ENCODE results near the gene SUGCT. TPM values are rescaled to one million over a fixed set of nuclear protein-coding genes. Genes with fewer than 3 reads are reported as not detected.
A peak's percentile ranks its signal among the peaks of the same experiment; 100 is the strongest.

SUGCT gene
- total RNA-seq, 1 experiment from 2014 or later: 9.9 TPM

DNA sequence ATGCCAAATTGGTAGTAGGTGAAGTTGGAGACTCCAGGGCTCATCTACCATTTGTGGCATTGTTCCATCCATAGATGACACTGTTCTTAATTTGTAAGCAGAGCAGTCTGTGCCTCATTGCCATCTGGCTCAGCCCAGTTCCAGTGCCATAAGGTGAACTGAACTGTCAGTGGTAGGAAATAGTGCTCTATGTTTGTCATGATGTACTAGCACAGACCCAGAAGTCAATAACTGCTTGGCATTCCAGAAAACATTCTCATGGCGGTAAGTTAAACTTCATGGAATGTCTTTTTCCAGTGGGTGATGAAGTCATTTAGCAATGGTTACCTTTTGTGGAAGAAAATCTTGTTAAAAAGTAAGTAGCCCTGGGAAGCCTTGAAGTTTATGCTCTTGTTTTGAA is 302.7 kb downstream of the SUGCT start:
- no peak overlapping the region for H3K4me3 Mint-ChIP-seq (ENCODE audit: unreplicated experiment)
- DNase-seq: peak in 1 of 2 experiments; percentile 4
- H3K4me1 ChIP-seq: peaks cover 15% of the 10 kb centered on the region; the same call in 1 of the 2 replicates
- TF ChIP-seq, protein P1, sequence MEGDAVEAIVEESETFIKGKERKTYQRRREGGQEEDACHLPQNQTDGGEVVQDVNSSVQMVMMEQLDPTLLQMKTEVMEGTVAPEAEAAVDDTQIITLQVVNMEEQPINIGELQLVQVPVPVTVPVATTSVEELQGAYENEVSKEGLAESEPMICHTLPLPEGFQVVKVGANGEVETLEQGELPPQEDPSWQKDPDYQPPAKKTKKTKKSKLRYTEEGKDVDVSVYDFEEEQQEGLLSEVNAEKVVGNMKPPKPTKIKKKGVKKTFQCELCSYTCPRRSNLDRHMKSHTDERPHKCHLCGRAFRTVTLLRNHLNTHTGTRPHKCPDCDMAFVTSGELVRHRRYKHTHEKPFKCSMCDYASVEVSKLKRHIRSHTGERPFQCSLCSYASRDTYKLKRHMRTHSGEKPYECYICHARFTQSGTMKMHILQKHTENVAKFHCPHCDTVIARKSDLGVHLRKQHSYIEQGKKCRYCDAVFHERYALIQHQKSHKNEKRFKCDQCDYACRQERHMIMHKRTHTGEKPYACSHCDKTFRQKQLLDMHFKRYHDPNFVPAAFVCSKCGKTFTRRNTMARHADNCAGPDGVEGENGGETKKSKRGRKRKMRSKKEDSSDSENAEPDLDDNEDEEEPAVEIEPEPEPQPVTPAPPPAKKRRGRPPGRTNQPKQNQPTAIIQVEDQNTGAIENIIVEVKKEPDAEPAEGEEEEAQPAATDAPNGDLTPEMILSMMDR (IDR thresholded peaks at IDR 0.05; ENCODE audit: insufficient read depth in 1 of 2, low read depth in 1 of 2, low read length in 1 of 2, severe bottlenecking in 1 of 2, unreplicated experiment in 1 of 2): no peak
- H3K9me3 ChIP-seq: peaks cover 9% of the 10 kb centered on the region
- BruUV-seq (replicated peaks): no TSS peak
- intact Hi-C loops (cut with micrococcal nuclease; ENCODE audit: unreplicated experiment): no loop called here
- peaks cover 8% of the 10 kb centered on the region for H3K4me1 Mint-ChIP-seq (ENCODE audit: low read depth, unreplicated experiment)
- H3K4me3 ChIP-seq (ENCODE audit: low read depth, low read length): no peak overlapping the region
- no peak overlapping the region for H3K27ac Mint-ChIP-seq (ENCODE audit: unreplicated experiment)
- ChIA-PET POLR2A (no interaction called here), CTCF (no interaction called here)
- H3K27me3 Mint-ChIP-seq (ENCODE audit: insufficient read depth, unreplicated experiment): no peaks in the 10 kb centered on the region
- no peaks in the 10 kb centered on the region for H3K36me3 ChIP-seq (ENCODE audit: control insufficient read depth, insufficient read depth, low read length)
- no peaks in the 10 kb centered on the region for H3K36me3 Mint-ChIP-seq (ENCODE audit: insufficient read depth, unreplicated experiment)
- peaks cover 18% of the 10 kb centered on the region for H3K9me3 Mint-ChIP-seq (ENCODE audit: unreplicated experiment)
- no peaks in the 10 kb centered on the region for H3K27me3 ChIP-seq (replicated peaks; ENCODE audit: control insufficient read depth, insufficient read depth, low read length)

DNA sequence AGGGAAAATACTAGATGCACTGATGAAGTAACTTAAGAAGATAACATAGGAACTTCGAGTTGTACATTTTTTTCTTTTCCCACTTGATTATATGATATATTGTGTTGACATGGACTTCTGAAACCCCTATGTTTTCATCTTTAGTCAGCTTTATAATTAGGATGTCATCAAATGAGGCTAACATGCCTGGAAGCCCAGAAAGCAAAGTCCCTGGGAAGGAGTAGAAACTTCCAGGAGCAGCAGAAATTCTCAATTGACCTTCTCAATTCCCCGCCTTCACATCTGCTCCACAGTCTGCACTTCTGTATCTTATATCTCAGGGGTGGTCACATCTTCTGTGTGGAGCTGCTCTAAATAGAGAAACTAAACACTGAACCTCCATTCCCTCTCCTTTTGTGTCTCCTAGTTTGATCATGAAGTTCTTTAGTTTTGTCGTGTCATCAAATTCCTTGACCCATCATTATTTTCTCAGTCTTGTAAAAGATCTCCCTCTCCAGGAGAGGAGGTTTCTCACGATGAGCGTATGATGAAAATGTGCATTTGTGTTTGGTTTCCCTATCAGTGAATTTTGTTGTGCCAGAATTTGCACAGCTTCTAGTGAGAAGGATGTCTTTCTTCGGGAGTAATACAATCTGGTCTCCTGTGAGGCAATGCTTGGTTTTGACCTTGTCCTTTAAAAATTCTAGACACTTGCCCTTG is 303.3 kb downstream of the SUGCT start:
- Histone ChIP-seq H3K36me3 (ENCODE audit: control insufficient read depth, insufficient read depth, low read length) (no peaks in the 10 kb centered on the region), H3K9me3 (peaks cover 11% of the 10 kb centered on the region), H3K4me1 (peaks cover 15% of the 10 kb centered on the region; the same call in 1 of the 2 replicates), H3K27me3 (replicated peaks; ENCODE audit: control insufficient read depth, insufficient read depth, low read length) (no peaks in the 10 kb centered on the region), H3K4me3 (ENCODE audit: low read depth, low read length) (no peak overlapping the region)
- H3K9me3 Mint-ChIP-seq (ENCODE audit: unreplicated experiment): peaks cover 12% of the 10 kb centered on the region
- no peak overlapping the region for H3K27ac Mint-ChIP-seq (ENCODE audit: unreplicated experiment)
- CTCF ChIA-PET: no interaction called here
- no peaks in the 10 kb centered on the region for H3K27me3 Mint-ChIP-seq (ENCODE audit: insufficient read depth, unreplicated experiment)
- intact Hi-C loops (cut with micrococcal nuclease; ENCODE audit: unreplicated experiment): no loop called here
- DNase-seq: no peak
- no TSS peak for BruUV-seq (replicated peaks)
- no peaks in the 10 kb centered on the region for H3K36me3 Mint-ChIP-seq (ENCODE audit: insufficient read depth, unreplicated experiment)
- H3K4me3 Mint-ChIP-seq (ENCODE audit: unreplicated experiment): no peak overlapping the region
- H3K4me1 Mint-ChIP-seq (ENCODE audit: low read depth, unreplicated experiment): peaks cover 8% of the 10 kb centered on the region
- TF ChIP-seq, protein P1 (IDR thresholded peaks at IDR 0.05; ENCODE audit: insufficient read depth in 1 of 2, low read depth in 1 of 2, low read length in 1 of 2, severe bottlenecking in 1 of 2, unreplicated experiment in 1 of 2): no peak
- POLR2A ChIA-PET: no interaction called here

DNA sequence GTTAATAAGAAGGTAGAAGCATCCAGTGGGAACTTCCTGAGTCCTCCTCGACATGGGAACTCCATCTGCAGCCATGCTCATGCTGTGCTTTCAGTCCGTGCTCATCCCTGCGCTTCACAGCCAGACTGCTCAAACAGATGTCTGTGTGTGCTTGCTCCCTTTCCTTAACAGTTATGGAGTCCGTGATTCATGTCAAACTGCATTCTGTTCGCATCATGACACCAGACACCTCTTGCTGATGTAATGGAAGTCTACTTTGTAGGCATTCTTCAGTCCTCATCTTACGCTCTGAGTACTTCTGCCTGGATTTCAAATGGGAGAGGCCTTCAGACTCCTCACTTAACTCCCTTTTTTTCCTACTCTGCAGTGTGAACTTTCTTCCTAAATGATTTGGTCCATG is 304.9 kb downstream of the SUGCT start:
- peaks cover 11% of the 10 kb centered on the region for H3K9me3 ChIP-seq
- H3K9me3 Mint-ChIP-seq (ENCODE audit: unreplicated experiment): peaks cover 11% of the 10 kb centered on the region
- no peaks in the 10 kb centered on the region for H3K36me3 Mint-ChIP-seq (ENCODE audit: insufficient read depth, unreplicated experiment)
- no peak overlapping the region for H3K4me3 ChIP-seq (ENCODE audit: low read depth, low read length)
- peaks cover 15% of the 10 kb centered on the region; the same call in 1 of the 2 replicates for H3K4me1 ChIP-seq
- H3K4me1 Mint-ChIP-seq (ENCODE audit: low read depth, unreplicated experiment): peaks cover 8% of the 10 kb centered on the region
- CTCF ChIA-PET: no interaction called here
- intact Hi-C loops (cut with micrococcal nuclease; ENCODE audit: unreplicated experiment): no loop called here
- no peaks in the 10 kb centered on the region for H3K27me3 ChIP-seq (replicated peaks; ENCODE audit: control insufficient read depth, insufficient read depth, low read length)
- no peak for DNase-seq
- H3K36me3 ChIP-seq (ENCODE audit: control insufficient read depth, insufficient read depth, low read length): no peaks in the 10 kb centered on the region
- no TSS peak for BruUV-seq (replicated peaks)
- H3K4me3 Mint-ChIP-seq (ENCODE audit: unreplicated experiment): no peak overlapping the region
- TF ChIP-seq, protein P1 (IDR thresholded peaks at IDR 0.05; ENCODE audit: insufficient read depth in 1 of 2, low read depth in 1 of 2, low read length in 1 of 2, severe bottlenecking in 1 of 2, unreplicated experiment in 1 of 2): no peak
- POLR2A ChIA-PET: no interaction called here
- H3K27me3 Mint-ChIP-seq (ENCODE audit: insufficient read depth, unreplicated experiment): no peaks in the 10 kb centered on the region
- no peak overlapping the region for H3K27ac Mint-ChIP-seq (ENCODE audit: unreplicated experiment)
